Nephron progenitor cell (in vitro differentiated cells): ENCODE data around the gene AFG1L.

Experiments used
- DNase-seq: peaks from one replicate; pipeline ENCODE4 v3.0.0; 2021
- H3K27ac Mint-ChIP-seq: 2 replicates; pipeline ENCODE4 v1.8.0; 2021; ENCODE audit warnings: mild to moderate bottlenecking, moderate library complexity, mixed read lengths
- H3K27me3 Mint-ChIP-seq: 2 replicates; pipeline ENCODE4 v1.8.0; 2021; ENCODE audit warnings: mild to moderate bottlenecking, low read depth, mixed read lengths; ENCODE audit not compliant: poor library complexity
- H3K36me3 Mint-ChIP-seq: 2 replicates; pipeline ENCODE4 v1.8.0; 2021; ENCODE audit warnings: low read depth, mixed read lengths
- H3K4me1 Mint-ChIP-seq: 2 replicates; pipeline ENCODE4 v1.8.0; 2021; ENCODE audit warnings: mixed read lengths
- H3K4me3 Mint-ChIP-seq: 2 replicates; pipeline ENCODE4 v1.8.0; 2021; ENCODE audit warnings: mild to moderate bottlenecking, moderate library complexity, mixed read lengths
- H3K9me3 Mint-ChIP-seq: 2 replicates; pipeline ENCODE4 v1.8.0; 2021; ENCODE audit warnings: mild to moderate bottlenecking, moderate library complexity, mixed read lengths
- CTCF ChIP-seq: fragments of 200-600 bp; sonication (generic); IDR thresholded peaks from 2 replicates; pipeline ENCODE4 v1.5.0; 2021; ENCODE audit warnings: antibody characterized with exemption

Gene AFG1L

GRCh38 chr6:108455688-108456087 lies 160.8 kb downstream of the AFG1L start:
- Mint-ChIP-seq H3K4me3 (no peak overlapping the region), H3K4me1 (peaks cover 14% of the 10 kb centered on the region), H3K9me3 (peaks cover 9% of the 10 kb centered on the region), H3K27me3 (peaks cover 9% of the 10 kb centered on the region), H3K36me3 (no peaks in the 10 kb centered on the region), H3K27ac (no peak overlapping the region)
- no peak for TF ChIP-seq CTCF
- DNase-seq: no peak

GRCh38 chr6:108463784-108464183 lies 168.9 kb downstream of the AFG1L start:
- no peak for DNase-seq
- Mint-ChIP-seq H3K4me3 (no peak overlapping the region), H3K4me1 (peaks cover 28% of the 10 kb centered on the region), H3K27ac (no peak overlapping the region), H3K36me3 (no peaks in the 10 kb centered on the region), H3K9me3 (no peaks in the 10 kb centered on the region), H3K27me3 (peaks cover 4% of the 10 kb centered on the region)
- no peak for TF ChIP-seq CTCF

GRCh38 chr6:108464418-108465097 lies 169.7 kb downstream of the AFG1L start:
- Mint-ChIP-seq H3K4me1 (peaks cover 28% of the 10 kb centered on the region), H3K4me3 (no peak overlapping the region), H3K27me3 (peaks cover 7% of the 10 kb centered on the region), H3K36me3 (no peaks in the 10 kb centered on the region), H3K27ac (no peak overlapping the region), H3K9me3 (no peaks in the 10 kb centered on the region)
- TF ChIP-seq CTCF: no peak
- DNase-seq: no peak

GRCh38 chr6:108465098-108465495 lies 170.2 kb downstream of the AFG1L start:
- Mint-ChIP-seq H3K36me3 (no peaks in the 10 kb centered on the region), H3K9me3 (no peaks in the 10 kb centered on the region), H3K27me3 (peaks cover 9% of the 10 kb centered on the region), H3K4me1 (peaks cover 28% of the 10 kb centered on the region), H3K4me3 (no peak overlapping the region), H3K27ac (no peak overlapping the region)
- DNase-seq: no peak
- TF ChIP-seq CTCF: no peak

GRCh38 chr6:108468346-108468745 lies 173.5 kb downstream of the AFG1L start:
- Mint-ChIP-seq H3K36me3 (no peaks in the 10 kb centered on the region), H3K4me3 (no peak overlapping the region), H3K27me3 (peaks cover 11% of the 10 kb centered on the region), H3K9me3 (no peaks in the 10 kb centered on the region), H3K27ac (no peak overlapping the region), H3K4me1 (peaks cover 17% of the 10 kb centered on the region)
- TF ChIP-seq CTCF: no peak
- no peak for DNase-seq

- Mint-ChIP-seq H3K27me3 (peaks cover 11% of the 10 kb centered on the region), H3K4me1 (peaks cover 9% of the 10 kb centered on the region), H3K36me3 (no peaks in the 10 kb centered on the region), H3K9me3 (no peaks in the 10 kb centered on the region), H3K27ac (no peak overlapping the region), H3K4me3 (no peak overlapping the region)
- no peak for DNase-seq
- no peak for TF ChIP-seq CTCF
Observed at GRCh38 chr6:108469316-108469715, 174.5 kb downstream of the AFG1L start.
